Muscle of leg (tissue), 11 donors: ENCODE measurements around the gene FAM107B. TPM values are rescaled to one million over a fixed set of nuclear protein-coding genes. Genes with fewer than 3 reads are reported as not detected.

Experiments used
- DNase-seq: peaks from one replicate; pipeline ENCODE4 v3.0.0; 2013
- H3K27ac ChIP-seq: one replicate; pipeline ENCODE4 v1.5.1; 2013; ENCODE audit warnings: mild to moderate bottlenecking, low read length, control low read depth
- H3K27me3 ChIP-seq: one replicate; pipeline ENCODE4 v1.6.1; 2013; ENCODE audit warnings: low read length; ENCODE audit not compliant: control insufficient read depth, insufficient read depth
- H3K36me3 ChIP-seq: one replicate; pipeline ENCODE4 v1.6.1; 2013; ENCODE audit warnings: low read length; ENCODE audit not compliant: control insufficient read depth, insufficient read depth
- H3K4me1 ChIP-seq: one replicate; pipeline ENCODE4 v1.6.1; 2013; ENCODE audit warnings: low read length; ENCODE audit not compliant: control insufficient read depth, insufficient read depth
- H3K4me3 ChIP-seq: one replicate; pipeline ENCODE4 v1.5.1; 2013; ENCODE audit warnings: low read length, control low read depth
- H3K9me3 ChIP-seq: replicated peaks from 2 replicates; pipeline ENCODE4 v1.6.1; 2013; ENCODE audit warnings: low read depth, low read length; ENCODE audit not compliant: control insufficient read depth
- WGBS: methylation state at CpG from one replicate; pipeline ENCODE4 v1.1.5; 2013; ENCODE audit warnings: missing lambda C conversion rate; ENCODE audit not compliant: insufficient coverage; 5-methylcytosine and 5-hydroxymethylcytosine counted together
- polyA plus RNA-seq, 8 donors: library from polyadenylated mRNA; unstranded; fragments of 120-200 nt; gene quantifications; one replicate each; pipeline versions ENCODE4 v1.2.1 to v1.2.3, GENCODE V29; 2013; ENCODE audit warnings: inconsistent platforms in 1 of 8, low replicate concordance in 1 of 8; ENCODE audit not compliant: insufficient read length in 8 of 8, insufficient read depth in 1 of 8
- total RNA-seq: library from RNA; stranded (reverse); fragments of 120-200 nt; gene quantifications from one replicate; pipeline ENCODE4 v1.2.4, GENCODE V29; 2013

The FAM107B gene
- total and polyA plus RNA-seq, 9 donors: 13.5 to 32.4 (median 18.7) TPM

DNA sequence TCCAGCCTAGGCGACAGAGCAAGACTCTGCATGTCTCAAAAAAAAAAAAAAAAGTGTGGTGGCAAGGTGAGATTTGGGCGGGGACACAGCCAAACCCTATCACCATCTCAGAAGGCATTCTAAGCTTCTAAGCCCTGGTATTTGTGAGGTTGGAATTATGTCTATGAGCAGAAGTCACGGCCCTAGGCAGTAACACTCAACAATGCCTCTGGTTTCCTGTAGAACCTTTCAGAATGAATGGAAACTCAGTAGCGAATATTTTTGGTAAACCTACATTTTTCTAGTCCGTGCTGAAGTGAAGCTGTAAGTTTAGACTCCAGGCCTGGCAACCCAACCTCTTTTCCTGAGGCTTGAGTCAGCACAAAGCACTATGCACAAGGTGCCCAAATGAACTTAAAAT is 88.3 kb downstream of the FAM107B start:
- no peak overlapping the region for H3K4me3 ChIP-seq
- DNase-seq: no peak
- no peak overlapping the region for H3K27ac ChIP-seq
- H3K27me3 ChIP-seq: peaks cover 2% of the 10 kb centered on the region
- no peaks in the 10 kb centered on the region for H3K36me3 ChIP-seq
- no peaks in the 10 kb centered on the region for H3K9me3 ChIP-seq
- 80% methylated on average over 3 of the region's 5 CpGs for WGBS
- H3K4me1 ChIP-seq: no peaks in the 10 kb centered on the region

GRCh38 chr10:14684354-14684753 is 90.3 kb downstream of the FAM107B start:
- Histone ChIP-seq H3K4me1 (no peaks in the 10 kb centered on the region), H3K4me3 (no peak overlapping the region)
- WGBS: no CpG with 5 or more reads among the region's 2 CpGs

GRCh38 chr10:14683256-14683655 is 91.4 kb downstream of the FAM107B start:
- H3K4me3 ChIP-seq: no peak overlapping the region
- 46% methylated on average over 3 of the region's 6 CpGs for WGBS
- H3K27ac ChIP-seq: no peak overlapping the region
- H3K27me3 ChIP-seq: no peaks in the 10 kb centered on the region
- no peaks in the 10 kb centered on the region for H3K9me3 ChIP-seq
- H3K36me3 ChIP-seq: no peaks in the 10 kb centered on the region
- H3K4me1 ChIP-seq: no peaks in the 10 kb centered on the region
- peak; percentile 59 for DNase-seq

More at GRCh38 chr10:14684354-14684753, 90.3 kb downstream of the FAM107B start:
- Histone ChIP-seq H3K36me3 (no peaks in the 10 kb centered on the region), H3K9me3 (no peaks in the 10 kb centered on the region), H3K27me3 (peaks cover 2% of the 10 kb centered on the region), H3K27ac (no peak overlapping the region)
- peak; percentile 47 for DNase-seq

DNA sequence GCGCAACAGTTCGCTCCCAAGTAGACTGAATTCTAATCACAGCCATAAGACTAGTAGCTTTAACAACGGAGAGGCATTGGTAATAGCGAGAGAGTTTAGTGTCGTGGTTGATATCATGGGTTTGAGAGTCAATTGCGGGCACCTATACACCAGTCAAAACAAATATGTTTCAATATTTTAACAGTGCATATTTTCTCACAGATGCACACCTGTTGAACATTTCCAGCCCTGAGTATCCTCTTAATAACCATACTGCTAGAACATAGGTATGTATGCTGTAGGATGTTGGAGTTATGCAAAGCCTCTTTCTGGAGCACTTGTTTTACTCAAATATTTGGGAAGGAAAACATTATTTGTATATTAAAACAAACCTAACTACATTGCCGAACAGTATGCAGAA is 92.9 kb downstream of the FAM107B start:
- DNase-seq: no peak
- Histone ChIP-seq H3K27ac (no peak overlapping the region), H3K4me1 (no peaks in the 10 kb centered on the region), H3K27me3 (peaks cover 3% of the 10 kb centered on the region), H3K4me3 (no peak overlapping the region), H3K9me3 (no peaks in the 10 kb centered on the region), H3K36me3 (no peaks in the 10 kb centered on the region)
- WGBS: 100% methylated on average over 1 of the region's 7 CpGs

GRCh38 chr10:14681305-14681704 is 93.4 kb downstream of the FAM107B start:
- no CpG with 5 or more reads among the region's 5 CpGs for WGBS
- Histone ChIP-seq H3K27ac (no peak overlapping the region), H3K9me3 (no peaks in the 10 kb centered on the region), H3K4me3 (no peak overlapping the region), H3K4me1 (no peaks in the 10 kb centered on the region), H3K36me3 (no peaks in the 10 kb centered on the region), H3K27me3 (peaks cover 3% of the 10 kb centered on the region)
- no peak for DNase-seq

DNA sequence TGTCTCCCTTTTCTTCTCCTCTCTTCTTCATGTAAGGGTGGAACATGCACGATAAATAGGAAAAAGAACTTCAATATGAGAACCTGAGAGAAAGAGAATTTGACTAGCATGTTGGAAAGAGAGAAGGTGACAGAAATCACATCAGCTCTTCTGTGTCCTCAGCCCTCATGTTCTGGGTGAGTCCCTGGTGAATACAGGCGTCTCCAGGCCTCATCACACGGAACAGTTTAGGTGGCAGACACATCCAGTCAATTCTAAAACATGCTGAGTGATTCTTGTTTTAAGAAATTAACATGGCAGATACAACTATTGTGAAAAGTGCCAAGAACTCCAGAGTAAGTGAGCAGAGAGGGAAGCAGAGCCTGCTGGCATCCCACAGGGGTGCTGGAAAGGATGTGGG is 96.1 kb downstream of the FAM107B start:
- Histone ChIP-seq H3K27me3 (peaks cover 3% of the 10 kb centered on the region), H3K27ac (no peak overlapping the region), H3K4me1 (no peaks in the 10 kb centered on the region), H3K36me3 (no peaks in the 10 kb centered on the region), H3K4me3 (no peak overlapping the region), H3K9me3 (no peaks in the 10 kb centered on the region)
- no peak for DNase-seq
- WGBS: 50% methylated on average over 1 of the region's 3 CpGs

DNA sequence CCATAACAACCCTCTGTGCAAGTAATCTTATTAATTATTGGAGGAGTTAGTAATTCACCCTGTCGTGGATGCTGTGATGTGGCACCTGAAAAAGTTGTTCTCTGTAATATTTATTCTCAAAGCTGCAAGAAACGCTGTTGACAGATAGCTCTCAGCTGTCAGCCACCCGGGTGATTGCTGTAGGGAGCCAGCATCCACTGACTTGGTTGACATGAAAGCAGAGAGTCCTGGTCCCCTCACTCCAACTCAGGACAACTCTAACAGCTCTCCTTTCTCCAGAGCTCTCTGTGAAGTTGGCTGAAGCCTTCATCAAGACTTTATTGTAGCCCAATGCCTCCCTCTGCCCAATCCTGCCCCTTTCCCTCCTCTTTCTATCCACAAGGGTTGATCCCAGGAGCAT is 98.0 kb downstream of the FAM107B start:
- DNase-seq: no peak
- peaks cover 3% of the 10 kb centered on the region for H3K27me3 ChIP-seq
- no peaks in the 10 kb centered on the region for H3K9me3 ChIP-seq
- 68% methylated on average over 2 of the region's 3 CpGs for WGBS
- no peak overlapping the region for H3K4me3 ChIP-seq
- no peaks in the 10 kb centered on the region for H3K4me1 ChIP-seq
- H3K27ac ChIP-seq: no peak overlapping the region
- H3K36me3 ChIP-seq: no peaks in the 10 kb centered on the region

GRCh38 chr10:14674376-14675050 is 100.2 kb downstream of the FAM107B start:
- Histone ChIP-seq H3K27ac (no peak overlapping the region), H3K4me3 (no peak overlapping the region), H3K36me3 (no peaks in the 10 kb centered on the region), H3K4me1 (peaks cover 4% of the 10 kb centered on the region), H3K27me3 (peaks cover 5% of the 10 kb centered on the region), H3K9me3 (no peaks in the 10 kb centered on the region)
- WGBS: 51% methylated on average over 3 of the region's 8 CpGs
- no peak for DNase-seq

GRCh38 chr10:14673189-14673861 is 101.4 kb downstream of the FAM107B start:
- Histone ChIP-seq H3K4me1 (peaks cover 4% of the 10 kb centered on the region), H3K4me3 (no peak overlapping the region), H3K27me3 (peaks cover 5% of the 10 kb centered on the region), H3K9me3 (no peaks in the 10 kb centered on the region), H3K36me3 (no peaks in the 10 kb centered on the region), H3K27ac (no peak overlapping the region)
- peak; percentile 63 for DNase-seq
- no CpG with 5 or more reads among the region's 9 CpGs for WGBS

- Histone ChIP-seq H3K27me3 (peaks cover 2% of the 10 kb centered on the region), H3K4me1 (peaks cover 4% of the 10 kb centered on the region), H3K27ac (no peak overlapping the region), H3K9me3 (no peaks in the 10 kb centered on the region), H3K36me3 (no peaks in the 10 kb centered on the region), H3K4me3 (no peak overlapping the region)
- 83% methylated on average over 2 of the region's 6 CpGs for WGBS
- no peak for DNase-seq
Observed at GRCh38 chr10:14671386-14671831, 103.3 kb downstream of the FAM107B start.
